H1 (cell line): ENCODE data around the gene TMEM187. TPM values are rescaled to one million over a fixed set of nuclear protein-coding genes. Genes with fewer than 3 reads are reported as not detected.

Experiments used
- CTCF ChIA-PET: fragments of 300-600 bp; sonication (Branson Sonifier 250); formaldehyde crosslinking; loops from one replicate; lab custom pipeline; 2021; ENCODE audit not compliant: partially characterized antibody; lab: Charles Lee
- POLR2A ChIA-PET: fragments of 300-600 bp; sonication (Branson Sonifier 250); formaldehyde crosslinking; loops from one replicate; lab custom pipeline; 2021; ENCODE audit warnings: inconsistent platforms; ENCODE audit not compliant: partially characterized antibody; lab: Charles Lee
- DNase-seq, 2 experiments: peaks; one replicate each; pipeline versions ENCODE4 v3.0.0 to v3.0.0-alpha.2; 2010 to 2022; ENCODE audit warnings: low spot score in 2 of 2, low read depth in 1 of 2, mixed read lengths in 1 of 2
- FAIRE-seq: peaks from 2 replicates; lab custom pipeline; 2011; peaks lifted over from hg19 to GRCh38; lab: Jason Lieb, UNC
- H2AFZ ChIP-seq: 2 replicates; pipeline ENCODE4 v1.8.1; 2012; ENCODE audit warnings: low read length, inconsistent platforms
- H2AK5ac ChIP-seq: 2 replicates; pipeline ENCODE4 v1.6.1; 2013; ENCODE audit warnings: low read depth, low read length
- H2BK120ac ChIP-seq: replicated peaks from 2 replicates; pipeline ENCODE3; 2013; ENCODE audit warnings: low read depth, low read length, inconsistent platforms
- H2BK12ac ChIP-seq: 2 replicates; pipeline ENCODE4 v1.6.1; 2013; ENCODE audit warnings: low read depth, low read length
- H2BK15ac ChIP-seq: 2 replicates; pipeline ENCODE4 v1.6.1; 2013; ENCODE audit warnings: low read length
- H2BK20ac ChIP-seq: 2 replicates; pipeline ENCODE4 v1.6.1; 2013; ENCODE audit warnings: low read length
- H2BK5ac ChIP-seq: 2 replicates; pipeline ENCODE4 v1.6.1; 2013; ENCODE audit warnings: low read depth, low read length
- H3K14ac ChIP-seq: 2 replicates; pipeline ENCODE4 v1.6.1; 2013; ENCODE audit warnings: inconsistent platforms; ENCODE audit not compliant: insufficient read length
- H3K18ac ChIP-seq: 2 replicates; pipeline ENCODE4 v1.6.1; 2013; ENCODE audit warnings: low read length; ENCODE audit errors: extremely low read depth
- H3K23ac ChIP-seq: 2 replicates; pipeline ENCODE4 v1.6.1; 2013; ENCODE audit warnings: inconsistent platforms; ENCODE audit not compliant: insufficient read length
- H3K23me2 ChIP-seq: 2 replicates; pipeline ENCODE4 v1.6.1; 2013; ENCODE audit warnings: low read depth, low read length
- H3K27ac ChIP-seq: 2 replicates; pipeline ENCODE4 v1.6.1; 2011; ENCODE audit warnings: low read depth, low read length, inconsistent platforms
- H3K27me3 ChIP-seq, 4 experiments: replicated peaks in 1 of 4; 1 replicate in 1 of 4; 2 replicates in 3 of 4; pipeline versions ENCODE4 v1.6.1 to v1.8.1; 2011 to 2013; ENCODE audit warnings: low read length in 3 of 4, mild to moderate bottlenecking in 3 of 4, inconsistent platforms in 2 of 4, mixed read lengths in 2 of 4, moderate library complexity in 1 of 4; ENCODE audit not compliant: control insufficient read depth in 3 of 4, insufficient read depth in 3 of 4; ENCODE audit errors: extremely low read depth in 1 of 4
- H3K36me3 ChIP-seq, 4 experiments: 2 replicates each; pipeline versions ENCODE4 v1.6.1 to v1.8.1; 2011 to 2013; ENCODE audit warnings: mild to moderate bottlenecking in 4 of 4, low read length in 3 of 4, moderate library complexity in 2 of 4, control low read depth in 1 of 4, inconsistent platforms in 1 of 4; ENCODE audit not compliant: insufficient read depth in 4 of 4, control insufficient read depth in 2 of 4
- H3K4ac ChIP-seq: replicated peaks from 2 replicates; pipeline ENCODE3; 2013; ENCODE audit warnings: low read length, low read depth, mixed read lengths, inconsistent platforms; ENCODE audit not compliant: insufficient read length
- H3K4me1 ChIP-seq, 4 experiments: replicated peaks in 1 of 4; 1 replicate in 1 of 4; 2 replicates in 3 of 4; pipeline versions ENCODE4 v1.6.1 to v1.8.1; 2011 to 2013; ENCODE audit warnings: low read length in 3 of 4, inconsistent platforms in 2 of 4, mixed read lengths in 1 of 4; ENCODE audit not compliant: insufficient read depth in 4 of 4, control insufficient read depth in 3 of 4
- H3K4me2 ChIP-seq, 2 experiments: 2 replicates each; pipeline versions ENCODE4 v1.6.1 to v1.8.1; 2011 to 2013; ENCODE audit warnings: low read depth in 2 of 2, low read length in 2 of 2, control low read depth in 1 of 2, inconsistent platforms in 1 of 2, mild to moderate bottlenecking in 1 of 2; ENCODE audit not compliant: insufficient read depth in 1 of 2
- H3K4me3 ChIP-seq, 4 experiments: fragments of 200-600, 300-600 bp in 1 of 4; sonication (generic), shearing (Covaris generic), sonication (Bioruptor Twin) in 1 of 4; 2 replicates each; pipeline versions ENCODE4 v1.5.1 to v1.8.1; 2011 to 2016; ENCODE audit warnings: low read length in 4 of 4, low read depth in 3 of 4, control low read depth in 2 of 4, inconsistent platforms in 2 of 4, mild to moderate bottlenecking in 2 of 4, mixed read lengths in 1 of 4, moderate library complexity in 1 of 4; ENCODE audit not compliant: insufficient read depth in 2 of 4; ENCODE audit errors: extremely low read depth in 1 of 4
- H3K56ac ChIP-seq: replicated peaks from 2 replicates; pipeline ENCODE3; 2013; ENCODE audit warnings: low read depth, mild to moderate bottlenecking, mixed read lengths, low read length, inconsistent platforms; ENCODE audit not compliant: insufficient read length
- H3K79me1 ChIP-seq: 2 replicates; pipeline ENCODE4 v1.6.1; 2013; ENCODE audit warnings: low read depth, low read length, control low read depth
- H3K79me2 ChIP-seq, 2 experiments: 2 replicates each; pipeline versions ENCODE4 v1.6.1 to v1.8.1; 2012 to 2013; ENCODE audit warnings: low read length in 2 of 2, mild to moderate bottlenecking in 2 of 2, inconsistent platforms in 1 of 2; ENCODE audit not compliant: insufficient read depth in 2 of 2, control insufficient read depth in 1 of 2
- H3K9ac ChIP-seq, 4 experiments: replicated peaks in 1 of 4; 1 replicate in 1 of 4; 2 replicates in 3 of 4; pipeline versions ENCODE4 v1.6.1 to v1.8.1; 2011 to 2013; ENCODE audit warnings: low read depth in 3 of 4, low read length in 3 of 4, control low read depth in 2 of 4, mild to moderate bottlenecking in 2 of 4, moderate library complexity in 2 of 4, inconsistent platforms in 1 of 4; ENCODE audit errors: extremely low read depth in 1 of 4
- H3K9me3 ChIP-seq, 2 experiments: 2 replicates each; pipeline versions ENCODE4 v1.6.1 to v1.8.1; 2012 to 2013; ENCODE audit warnings: mild to moderate bottlenecking in 2 of 2, moderate library complexity in 2 of 2, control low read depth in 1 of 2, inconsistent platforms in 1 of 2, low read depth in 1 of 2, low read length in 1 of 2, mixed read lengths in 1 of 2; ENCODE audit not compliant: insufficient read depth in 2 of 2
- H4K20me1 ChIP-seq, 2 experiments: replicated peaks in 1 of 2; 2 replicates each; pipeline versions ENCODE3 to v1.8.1; 2011 to 2013; ENCODE audit warnings: inconsistent platforms in 2 of 2, low read length in 2 of 2, mild to moderate bottlenecking in 1 of 2; ENCODE audit not compliant: insufficient read depth in 2 of 2, control insufficient read depth in 1 of 2
- H4K5ac ChIP-seq: 2 replicates; pipeline ENCODE4 v1.6.1; 2013; ENCODE audit warnings: low read length, low read depth, mixed read lengths, inconsistent platforms; ENCODE audit not compliant: insufficient read length
- H4K8ac ChIP-seq: 2 replicates; pipeline ENCODE4 v1.8.0; 2013; ENCODE audit warnings: mild to moderate bottlenecking, moderate library complexity, low read length, inconsistent platforms; ENCODE audit not compliant: insufficient read depth; ENCODE audit errors: extremely low read depth
- H4K91ac ChIP-seq: replicated peaks from 2 replicates; pipeline ENCODE3; 2013; ENCODE audit warnings: low read length, mixed read lengths, inconsistent platforms; ENCODE audit not compliant: insufficient read length
- CEBPB ChIP-seq: IDR thresholded peaks from 2 replicates; pipeline ENCODE4 v1.6.1; 2012; ENCODE audit warnings: low read depth, low read length
- EGR1 ChIP-seq: IDR thresholded peaks from 2 replicates; pipeline ENCODE4 v1.6.1; 2011; ENCODE audit warnings: low read depth, low read length, borderline replicate concordance
- GTF2F1 ChIP-seq: IDR thresholded peaks from 2 replicates; pipeline ENCODE4 v1.6.1; 2012; ENCODE audit warnings: low read depth, low read length, improper control_type of control experiment, borderline replicate concordance
- NRF1 ChIP-seq: IDR thresholded peaks from 2 replicates; pipeline ENCODE4 v1.6.1; 2011; ENCODE audit warnings: mild to moderate bottlenecking, low read depth, low read length, improper control_type of control experiment
- SIRT6 ChIP-seq: IDR thresholded peaks from one replicate; pipeline ENCODE4 v1.7.1; 2012; ENCODE audit warnings: low read length, inconsistent platforms
- TAF1 ChIP-seq: IDR thresholded peaks from 2 replicates; pipeline ENCODE4 v1.6.1; 2011; ENCODE audit warnings: mild to moderate bottlenecking, low read depth, low read length
- WGBS, 2 experiments: shearing (Covaris generic) in 1 of 2; methylation state at CpG; one replicate each; pipeline versions ENCODE4 v1.1.6 to v1.1.7; 2013 to 2015; ENCODE audit warnings: low lambda C conversion rate in 2 of 2, mixed read lengths in 2 of 2, inconsistent platforms in 1 of 2, low coverage in 1 of 2, missing lambda C conversion rate in 1 of 2; ENCODE audit not compliant: insufficient replicate concordance in 2 of 2, insufficient coverage in 1 of 2, insufficient read length in 1 of 2; ENCODE audit errors: extremely low coverage in 1 of 2, missing lambda C conversion rate in 1 of 2; 5-methylcytosine and 5-hydroxymethylcytosine counted together
- polyA plus RNA-seq, 7 experiments: library from polyadenylated mRNA; depleted of rRNA in 3 of 7; stranded (reverse) in 5 of 7; unstranded in 2 of 7; fragments of >200 nt in 5 of 7; fragments of 200-250 nt in 2 of 7; gene quantifications; 1 replicate in 5 of 7; 2 replicates in 1 of 7; 4 replicates in 1 of 7; pipeline versions ENCODE4 v1.2.1 to v1.2.3, GENCODE V29; 2011 to 2013; ENCODE audit warnings: missing spikeins in 2 of 7, mixed read lengths in 2 of 7
- total RNA-seq: library from RNA; stranded (reverse); fragmentation: NEBNext Ultra II Directional; extraction: Animal tissue kit (Norgen Biotek cat#: 25700); gene quantifications from 2 replicates; pipeline ENCODE4 v1.2.1, GENCODE V29; 2021
- TF ChIP-seq, protein P1 (sequence below): IDR thresholded peaks from 2 replicates; pipeline ENCODE4 v1.6.1; 2011; ENCODE audit warnings: low read length, improper control_type of control experiment

TMEM187 gene
- total and polyA plus RNA-seq, 2 of the 8 experiments (the other 6 are each of a cell fraction or from before 2014, with no cell fraction given): 5.0 to 14.5 TPM

DNA sequence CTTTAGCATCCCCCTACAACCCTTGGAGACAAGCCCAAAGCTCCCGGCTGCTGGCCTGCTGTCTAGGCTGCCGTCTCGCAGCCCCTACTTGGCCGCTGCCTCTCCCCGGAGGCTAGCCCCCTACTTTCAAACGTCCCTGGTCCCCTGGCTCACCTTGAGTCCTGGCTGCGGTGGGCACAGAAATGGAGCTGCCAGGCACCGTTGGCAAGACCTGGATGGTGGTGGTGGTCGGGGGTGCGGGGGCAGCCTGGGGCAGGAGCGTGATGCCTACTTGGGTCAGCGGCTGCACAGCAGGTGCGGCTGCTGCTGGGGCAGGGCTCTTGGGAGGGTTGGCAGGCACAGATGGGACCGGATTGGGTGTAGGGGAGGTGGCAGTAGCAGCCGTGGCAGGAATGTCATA, 12.9 kb upstream of the TMEM187 start:
- H3K36me3 ChIP-seq: peaks cover 15 to 90% (median 55%) of the 10 kb centered on the region in 4 experiments
- no peak overlapping the region for H3K4ac ChIP-seq
- H3K18ac ChIP-seq: no peak overlapping the region
- ChIA-PET CTCF (interaction anchor here (0.5 to 1.8 kb wide), 3 partner anchors 10 to 43 kb away, joined by 3 to 6 read pairs (median 3); no protein-coding TSS in a partner anchor), POLR2A (interaction anchor here (5.0 kb wide), 1 partner anchor 8 kb away, joined by 26 read pairs; no protein-coding TSS in a partner anchor)
- H3K4me1 ChIP-seq: no peaks in the 10 kb centered on the region
- H2AK5ac ChIP-seq: no peak overlapping the region
- no peak overlapping the region for H3K56ac ChIP-seq
- no peaks in the 10 kb centered on the region for H3K27me3 ChIP-seq
- no peak overlapping the region for H3K9ac ChIP-seq
- H4K91ac ChIP-seq: no peak overlapping the region
- no peak overlapping the region for H3K23ac ChIP-seq
- no peak overlapping the region for H3K27ac ChIP-seq
- no peak overlapping the region for H3K14ac ChIP-seq
- H3K4me3 ChIP-seq: no peak overlapping the region
- H3K79me2 ChIP-seq: peaks cover 0 to 24% of the 10 kb centered on the region in 2 experiments; a peak in 2 of 4 replicates
- no peaks in the 10 kb centered on the region; the same call in 1 of the 2 replicates for H3K79me1 ChIP-seq
- no peak overlapping the region for H4K5ac ChIP-seq
- no peaks in the 10 kb centered on the region for H3K9me3 ChIP-seq
- H4K8ac ChIP-seq: no peak overlapping the region
- no peaks in the 10 kb centered on the region for H3K23me2 ChIP-seq
- H2BK120ac ChIP-seq: no peak overlapping the region
- no peak overlapping the region for H3K4me2 ChIP-seq
- no peak overlapping the region for H2BK20ac ChIP-seq
- no peak overlapping the region for H2BK12ac ChIP-seq
- no peak for FAIRE-seq
- H2AFZ ChIP-seq: no peak overlapping the region
- no peak overlapping the region for H2BK5ac ChIP-seq
- TF ChIP-seq CEBPB (no peak), SIRT6 (no peak), EGR1 (no peak), TAF1 (no peak), NRF1 (no peak), GTF2F1 (no peak)
- TF ChIP-seq, protein P1, sequence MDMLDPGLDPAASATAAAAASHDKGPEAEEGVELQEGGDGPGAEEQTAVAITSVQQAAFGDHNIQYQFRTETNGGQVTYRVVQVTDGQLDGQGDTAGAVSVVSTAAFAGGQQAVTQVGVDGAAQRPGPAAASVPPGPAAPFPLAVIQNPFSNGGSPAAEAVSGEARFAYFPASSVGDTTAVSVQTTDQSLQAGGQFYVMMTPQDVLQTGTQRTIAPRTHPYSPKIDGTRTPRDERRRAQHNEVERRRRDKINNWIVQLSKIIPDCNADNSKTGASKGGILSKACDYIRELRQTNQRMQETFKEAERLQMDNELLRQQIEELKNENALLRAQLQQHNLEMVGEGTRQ: no peak
- no peak for DNase-seq
- H4K20me1 ChIP-seq: peaks cover 2 to 9% of the 10 kb centered on the region in 2 experiments
- 98% methylated on average over 8 of the region's 15 CpGs; no CpG with 5 or more reads in 1 of the 2 experiments for WGBS, 2 experiments
- no peak overlapping the region for H2BK15ac ChIP-seq
